ENCODE measurements around the gene FAM107A.

FAM107A gene, protein sequence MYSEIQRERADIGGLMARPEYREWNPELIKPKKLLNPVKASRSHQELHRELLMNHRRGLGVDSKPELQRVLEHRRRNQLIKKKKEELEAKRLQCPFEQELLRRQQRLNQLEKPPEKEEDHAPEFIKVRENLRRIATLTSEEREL

DNA sequence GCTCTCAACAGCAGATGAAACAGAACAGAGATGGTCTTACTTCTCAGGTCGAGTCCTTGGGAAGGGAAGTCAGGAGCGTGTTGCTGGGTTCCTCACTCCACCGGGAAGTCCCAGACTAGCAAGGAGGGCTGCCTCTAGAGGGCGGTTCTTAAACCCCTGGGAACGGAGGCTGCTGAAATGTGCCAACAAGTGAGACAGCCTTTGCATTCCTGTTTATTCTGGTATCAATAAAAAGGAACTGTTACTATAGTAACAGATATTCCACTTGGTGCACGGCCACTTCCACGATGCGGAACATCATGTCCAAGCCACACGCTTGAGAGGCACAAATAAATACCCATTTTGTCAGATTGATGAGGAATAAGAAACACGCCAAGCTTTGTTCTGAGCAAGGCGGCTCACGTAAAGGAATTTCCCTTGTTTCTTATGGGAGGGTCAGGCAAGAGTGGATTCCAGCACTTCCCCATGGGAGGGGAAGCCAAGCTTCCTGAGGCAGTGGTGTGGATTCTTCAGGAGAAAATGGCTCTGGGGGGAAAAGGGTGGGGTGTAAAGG, at the start of gene FAM107A:
TSS of gene FAM107A (minus strand) at position 123 of the 553 bp plus-strand sequence. CDS start 7,531 bp downstream, outside the sequence.
- DNase-seq, result no peak

DNA sequence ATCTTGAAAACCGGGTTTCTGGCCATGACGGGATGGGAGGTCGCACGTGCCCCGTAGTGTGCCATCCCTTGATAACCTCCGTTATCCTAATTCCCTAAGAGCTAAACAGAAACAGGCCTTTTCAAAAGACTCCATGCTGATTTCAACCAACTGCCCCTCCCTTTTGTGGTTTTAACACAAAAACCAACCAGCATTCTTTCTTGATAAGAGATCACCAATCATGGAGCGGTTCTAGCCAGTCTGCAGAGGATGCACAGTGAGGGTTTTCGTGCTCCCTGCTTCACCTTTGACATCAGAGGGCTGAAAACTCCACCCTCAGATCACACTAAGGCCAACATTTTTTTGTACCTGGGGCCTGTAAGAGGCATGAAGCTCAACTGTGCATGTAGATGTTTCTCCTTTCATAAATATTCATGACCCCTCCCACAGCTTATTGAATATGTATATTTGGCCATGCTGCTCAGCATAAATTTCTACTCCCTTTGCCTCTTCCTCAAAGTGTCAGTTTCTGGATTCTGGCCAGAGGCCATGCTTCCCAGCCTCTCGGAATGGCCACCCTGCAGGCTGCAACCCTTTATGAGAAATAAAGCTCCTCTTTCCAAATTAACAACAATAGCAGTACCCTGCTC, 48.1 kb upstream of the FAM107A start:
- no peak for DNase-seq

DNA sequence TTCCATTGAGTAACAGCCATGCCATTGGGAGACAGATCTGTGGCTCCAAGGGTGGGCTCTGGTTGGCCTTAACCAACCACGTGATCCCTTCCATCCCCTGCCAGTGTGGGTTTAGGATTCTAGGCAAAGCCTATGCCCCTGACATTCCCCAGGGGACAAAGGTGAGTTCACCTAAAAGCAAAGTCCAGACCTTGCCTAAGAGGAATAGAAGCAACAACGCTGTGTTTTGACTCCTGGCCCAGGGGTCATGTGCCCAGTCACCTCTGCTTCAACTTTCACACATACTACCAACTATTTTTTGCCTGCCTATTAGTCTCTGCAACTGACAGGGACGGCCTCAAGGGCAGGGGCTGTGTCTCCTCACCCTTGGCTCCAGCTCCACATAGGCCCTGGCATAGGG, 47.4 kb upstream of the FAM107A start:
- DNase-seq, result no peak

DNA sequence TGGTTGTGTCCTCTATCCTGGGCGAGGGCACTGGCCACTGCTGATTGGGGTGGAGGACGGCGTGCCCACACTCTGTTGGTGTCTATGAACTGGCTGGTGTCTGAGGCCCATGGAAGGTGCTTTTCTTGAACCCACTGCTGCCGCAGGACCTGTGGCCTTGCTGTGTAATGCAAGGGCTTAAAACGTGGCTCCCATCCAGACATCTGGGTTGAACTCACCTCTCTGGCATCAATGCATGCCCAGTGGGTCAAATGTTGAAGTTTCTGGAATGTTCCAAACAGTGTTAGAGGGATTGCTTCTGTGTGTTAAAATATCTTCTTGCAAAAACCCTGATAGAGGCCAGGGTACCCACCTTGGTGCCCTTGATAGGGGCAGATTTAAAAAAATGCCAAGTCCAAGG, 46.8 kb upstream of the FAM107A start:
- DNase-seq, result no peak

DNA sequence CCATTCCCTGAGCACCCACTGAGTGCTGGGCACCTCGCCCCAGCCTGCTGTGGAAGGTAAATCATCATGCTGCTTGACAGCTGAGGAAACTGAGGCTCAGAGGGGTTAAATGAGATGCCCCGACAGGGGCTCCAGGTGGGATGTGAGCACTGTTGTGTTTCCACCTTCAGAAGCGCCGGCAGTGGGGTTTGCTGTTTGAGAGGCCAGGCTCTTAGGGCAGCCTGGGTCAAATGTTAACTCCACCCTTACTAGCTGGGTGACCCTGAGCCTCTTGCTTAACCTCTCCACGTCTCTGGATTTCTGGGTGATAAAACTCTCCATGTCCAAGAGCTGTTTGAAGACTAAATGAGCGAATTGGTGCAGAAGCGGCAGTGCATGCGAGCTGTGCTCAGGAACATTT, 46.3 kb upstream of the FAM107A start:
- DNase-seq, result no peak

DNA sequence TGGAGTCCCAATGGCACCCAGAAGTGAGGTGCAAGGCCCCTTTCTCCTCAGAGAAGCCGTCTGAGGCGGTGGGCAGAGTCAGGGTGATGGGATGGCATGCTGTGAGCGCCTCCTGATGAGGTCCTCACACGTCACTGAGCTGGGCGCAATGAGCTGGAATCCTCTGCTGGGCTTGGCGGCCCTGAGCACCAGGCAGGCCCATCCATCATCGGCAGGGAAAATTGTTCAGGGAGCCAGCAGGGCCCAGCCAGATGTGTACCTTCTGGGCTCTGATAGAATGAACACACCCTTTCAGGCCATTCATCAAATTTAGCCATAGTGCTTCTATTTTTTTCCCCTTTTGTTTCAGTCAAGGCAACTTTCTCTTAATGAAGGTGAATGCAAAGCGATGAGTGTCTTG, 45.7 kb upstream of the FAM107A start:
- no peak for DNase-seq

DNA sequence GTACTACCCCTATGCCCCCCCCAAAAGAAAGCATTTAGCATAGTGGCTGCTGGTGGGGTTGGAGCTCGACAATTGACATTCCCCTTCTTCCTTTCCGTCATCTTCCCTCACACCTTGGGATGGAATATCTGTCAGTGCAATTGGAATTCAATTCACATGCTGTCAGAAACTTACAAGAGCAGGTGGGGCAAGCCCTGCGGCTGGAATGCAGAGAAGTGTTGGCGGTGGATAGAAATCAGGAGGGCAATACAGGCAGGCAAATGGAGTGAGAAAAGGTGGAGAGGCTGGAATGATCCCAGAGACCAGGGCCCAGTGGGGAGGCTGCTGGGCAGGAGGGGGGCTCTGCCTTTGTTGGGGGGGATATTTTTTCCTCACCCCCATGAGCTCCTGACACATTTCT, 45.2 kb upstream of the FAM107A start:
- no peak for DNase-seq

DNA sequence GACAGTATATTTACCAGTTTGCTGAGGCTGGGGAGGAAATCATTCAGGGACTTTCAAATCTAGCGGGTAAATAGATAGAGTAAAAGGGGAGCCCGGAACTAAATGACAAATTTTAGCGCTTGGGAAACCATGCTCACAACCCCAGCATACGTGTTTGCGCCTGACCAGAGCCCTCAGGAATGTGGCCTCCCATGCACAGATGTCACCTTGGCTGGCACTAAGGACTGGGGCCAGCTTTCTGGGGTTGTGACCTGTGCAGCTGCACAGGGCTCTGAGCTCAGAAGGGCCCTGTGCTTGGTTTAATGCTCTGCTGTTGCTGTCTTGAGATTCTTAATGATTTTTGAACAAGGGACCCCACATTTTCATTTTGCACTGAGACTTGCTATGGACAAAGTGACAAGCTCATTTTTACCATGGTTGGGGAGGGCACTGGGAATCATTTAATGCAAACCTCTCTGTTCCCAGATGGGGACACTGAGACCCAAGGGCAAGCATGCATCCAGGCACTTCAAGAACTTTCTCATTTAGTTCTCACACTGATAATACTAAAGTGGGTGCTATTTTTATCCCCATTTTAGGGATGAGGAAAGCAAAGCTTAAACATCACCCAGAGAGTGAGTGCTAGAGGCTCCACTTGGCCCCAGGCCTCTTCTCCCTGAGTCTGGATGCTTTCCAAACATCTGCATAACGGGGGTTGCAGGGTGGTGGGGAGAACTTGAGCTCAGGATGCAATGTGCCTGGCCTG, 44.1 kb upstream of the FAM107A start:
- no peak for DNase-seq

DNA sequence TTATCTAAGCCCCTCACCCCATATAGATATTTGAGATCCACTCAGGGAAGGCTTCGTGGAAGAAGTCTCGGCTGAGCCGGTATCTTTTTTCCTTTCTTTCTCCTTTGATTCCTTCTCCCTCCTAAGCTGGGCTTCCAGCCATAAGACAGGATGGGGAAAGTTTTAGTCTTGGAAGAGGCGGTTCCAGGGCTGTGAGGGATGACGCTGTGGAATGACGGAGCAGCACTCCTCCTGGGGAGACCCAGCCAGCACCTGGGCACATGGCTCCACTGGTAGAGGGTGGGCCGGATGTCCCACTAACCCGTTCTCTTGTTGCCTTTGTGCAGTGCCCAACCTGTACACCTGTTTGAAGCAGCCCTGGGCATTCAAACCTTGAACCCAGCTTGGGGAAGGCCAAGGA, 43.2 kb upstream of the FAM107A start:
- no peak for DNase-seq

DNA sequence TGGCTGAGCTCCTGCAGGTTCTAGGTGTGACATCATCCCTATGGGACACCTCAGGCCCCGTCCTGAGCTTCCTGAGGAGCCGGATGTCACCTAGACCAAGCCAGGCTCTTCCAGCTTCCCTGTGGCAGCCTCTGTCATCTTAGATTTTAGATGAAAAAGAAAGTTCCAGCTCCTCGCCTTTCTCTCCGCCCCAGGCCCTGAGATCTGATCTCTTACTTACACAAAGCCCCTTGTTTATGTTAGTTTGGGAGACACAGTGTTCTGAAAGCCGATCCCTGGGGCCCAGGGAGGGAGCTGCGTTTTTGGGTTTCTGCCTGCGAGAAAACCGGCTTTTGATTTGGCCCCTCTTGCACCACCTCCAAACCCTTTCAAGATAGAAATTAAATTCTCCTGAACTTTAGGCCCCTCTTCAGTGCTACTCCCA, 40.2 kb upstream of the FAM107A start:
- DNase-seq, result no peak

DNA sequence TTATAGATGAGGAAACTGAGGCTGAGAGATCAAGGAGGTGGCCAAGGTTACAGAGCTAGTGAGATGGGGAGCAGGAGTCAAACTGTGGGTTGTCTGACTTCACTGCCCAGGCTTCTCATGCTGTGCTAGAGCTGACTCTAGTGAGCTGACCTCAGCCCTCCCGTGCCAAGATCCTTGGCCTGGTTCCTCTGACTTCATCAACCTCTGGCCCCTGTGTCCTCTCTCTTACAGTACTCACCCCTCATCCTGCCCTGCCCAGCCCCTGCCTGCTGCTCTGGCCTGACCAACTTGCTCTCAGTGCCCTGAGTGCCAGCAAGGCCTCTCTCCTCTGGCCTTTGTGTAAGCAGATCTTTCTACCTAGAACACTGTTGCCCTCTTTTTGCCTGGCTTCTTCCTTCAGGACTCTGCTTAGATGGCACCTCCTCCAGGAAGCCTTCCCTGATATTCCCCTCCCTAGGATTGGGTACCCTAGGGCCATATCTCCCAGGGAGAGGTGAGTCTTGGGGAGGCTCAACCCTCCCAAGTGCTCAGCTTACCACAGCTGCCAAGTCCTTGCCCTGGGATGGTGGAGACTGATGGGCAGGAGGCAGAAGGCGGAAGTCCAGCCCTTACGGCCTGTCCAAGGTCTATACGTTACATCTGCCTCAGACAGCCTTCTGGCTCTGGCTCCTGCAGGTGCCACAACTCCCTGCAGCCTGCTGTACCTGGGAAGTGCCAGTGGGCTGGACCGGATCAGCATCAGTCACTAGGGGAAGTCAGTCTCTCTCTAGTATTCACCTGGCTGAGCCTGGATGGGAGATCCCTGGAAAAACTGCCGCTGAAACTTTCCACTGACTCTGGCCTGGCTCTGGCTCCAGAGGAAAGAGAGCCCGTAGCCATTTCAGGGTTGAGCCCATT, 36.3 kb upstream of the FAM107A start:
- DNase-seq, result no peak

DNA sequence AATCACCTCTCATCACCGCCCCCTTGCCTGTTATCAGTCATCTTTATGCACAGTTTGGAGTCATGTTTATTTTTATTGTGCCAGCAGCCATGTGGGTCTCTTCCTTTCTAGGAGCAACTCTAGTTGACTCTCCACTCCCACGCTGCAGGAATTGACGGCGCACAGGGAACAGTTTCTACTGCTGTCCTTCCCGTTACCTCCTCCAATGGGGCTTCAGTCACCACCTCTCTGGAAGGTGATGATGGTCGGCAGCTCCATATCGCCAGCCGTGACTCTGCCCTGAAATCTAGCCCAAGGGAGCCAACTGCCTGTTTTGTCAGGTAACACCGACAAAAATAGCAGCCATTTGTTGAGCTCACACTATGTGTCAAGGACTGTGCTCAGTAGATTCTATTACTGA, 35.6 kb upstream of the FAM107A start:
- no peak for DNase-seq

DNA sequence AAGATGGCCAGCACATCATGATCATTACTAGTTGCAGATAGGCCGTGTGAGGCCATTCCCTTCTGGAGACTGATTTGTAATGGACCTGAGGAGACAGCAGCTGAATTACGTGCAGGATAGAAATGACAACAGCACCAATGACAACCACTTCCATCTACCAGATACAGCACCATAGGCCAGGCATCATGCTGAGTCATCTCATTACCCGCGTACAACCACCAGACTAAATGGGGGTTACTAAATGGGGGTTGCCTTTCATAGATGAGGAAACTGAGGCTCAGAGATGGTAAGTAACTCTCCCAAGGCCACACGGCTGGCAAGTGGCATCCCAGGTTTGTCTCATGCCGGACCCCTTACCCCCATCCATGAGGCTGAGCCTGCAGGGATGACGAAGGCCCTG, 32.8 kb upstream of the FAM107A start:
- no peak for DNase-seq

DNA sequence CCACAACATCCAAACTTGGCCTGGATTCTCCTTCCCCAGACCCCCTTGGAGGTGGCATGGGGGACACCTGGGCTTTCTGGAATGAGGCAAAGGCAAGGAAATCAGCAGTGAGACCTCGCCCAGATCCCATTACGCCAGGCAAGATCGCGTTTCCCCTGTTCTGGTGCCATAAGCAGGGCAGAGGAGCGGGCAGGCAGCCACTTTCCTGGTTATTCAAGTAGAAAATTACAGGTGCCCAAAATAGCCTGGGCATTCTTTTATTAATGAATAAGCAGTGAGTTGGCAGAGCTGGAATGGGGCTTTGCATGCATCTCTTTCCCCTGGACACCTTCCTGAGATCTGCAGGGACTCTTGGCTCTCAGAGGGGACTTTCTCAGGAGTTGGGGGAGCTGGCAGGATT, 31.5 kb upstream of the FAM107A start:
- DNase-seq, result no peak

DNA sequence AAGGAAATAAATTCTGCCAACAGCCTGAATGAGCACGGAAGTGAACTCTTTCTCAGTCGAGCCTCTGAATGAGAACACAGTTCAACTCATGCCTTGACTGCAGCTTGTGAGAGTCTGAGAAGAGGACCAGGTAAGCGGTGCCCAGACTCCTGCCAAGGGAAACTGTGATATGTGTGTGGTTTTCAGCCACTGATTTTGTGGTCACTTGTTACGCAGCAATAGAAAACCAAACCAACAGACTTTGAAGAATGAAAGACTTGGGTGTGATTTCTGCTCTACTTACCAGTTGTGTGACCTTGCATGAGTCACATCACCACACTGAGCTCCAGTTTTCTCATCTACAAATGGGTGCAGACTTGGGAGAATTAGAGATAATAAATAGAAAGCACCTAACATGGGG, 30.6 kb upstream of the FAM107A start:
- DNase-seq, result no peak

DNA sequence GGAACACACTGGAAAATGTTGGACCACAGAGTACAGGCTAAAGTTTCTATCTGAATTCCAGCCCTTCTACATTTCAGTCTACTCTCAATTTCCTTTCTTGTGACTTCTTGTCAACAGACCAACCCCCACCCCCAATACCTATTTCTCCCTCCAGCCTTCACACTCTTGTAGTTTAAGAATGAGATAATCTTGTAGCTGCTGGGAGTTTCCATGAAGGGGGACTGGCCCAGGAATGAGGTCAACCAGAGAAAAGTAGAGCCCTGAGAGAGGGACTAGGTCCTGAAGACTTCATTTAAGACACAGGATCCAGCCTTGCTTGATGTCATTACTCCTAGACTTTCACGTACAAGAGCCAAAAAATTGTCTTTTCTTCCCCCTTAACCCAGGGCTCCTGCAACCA, 29.5 kb upstream of the FAM107A start:
- DNase-seq, result no peak

DNA sequence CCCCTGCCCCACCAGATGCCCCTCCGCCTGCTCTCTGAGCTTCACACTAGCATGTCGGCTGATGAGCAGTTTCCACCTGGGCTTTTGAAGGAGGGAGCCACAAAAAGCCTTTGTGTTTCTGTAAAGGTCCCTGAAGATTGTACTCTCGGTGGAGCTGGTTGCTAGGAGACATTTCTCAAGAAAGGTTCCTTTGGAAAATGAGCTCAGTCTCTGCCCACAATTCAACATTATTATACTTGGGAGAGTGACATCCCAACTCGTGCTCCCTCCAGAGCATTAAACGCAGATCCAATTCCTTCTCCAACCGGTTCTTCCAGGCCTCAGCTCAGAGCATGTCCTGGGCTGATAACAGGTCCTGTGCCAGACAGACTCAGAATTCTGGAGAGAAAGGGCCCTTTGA, 26.8 kb upstream of the FAM107A start:
- no peak for DNase-seq

DNA sequence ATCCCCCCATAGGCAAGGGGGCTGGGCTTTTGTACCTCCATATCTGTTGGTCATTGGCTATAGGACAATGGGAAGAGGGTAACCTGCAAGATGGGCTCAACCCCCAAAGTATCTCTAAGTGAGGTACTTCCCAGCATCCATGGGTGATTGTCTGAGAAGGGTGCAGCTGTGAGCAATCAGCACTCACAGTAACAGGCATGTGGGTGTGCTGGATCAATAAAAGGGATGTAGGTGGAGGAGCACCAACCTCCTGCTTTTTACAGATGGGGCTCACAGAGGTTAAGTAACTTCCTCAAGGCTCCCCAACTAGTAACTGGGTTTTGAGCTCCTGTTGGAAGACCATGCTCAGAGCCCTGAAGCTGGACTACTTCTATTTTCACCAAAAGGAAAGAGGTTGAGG, 26.4 kb upstream of the FAM107A start:
- no peak for DNase-seq

DNA sequence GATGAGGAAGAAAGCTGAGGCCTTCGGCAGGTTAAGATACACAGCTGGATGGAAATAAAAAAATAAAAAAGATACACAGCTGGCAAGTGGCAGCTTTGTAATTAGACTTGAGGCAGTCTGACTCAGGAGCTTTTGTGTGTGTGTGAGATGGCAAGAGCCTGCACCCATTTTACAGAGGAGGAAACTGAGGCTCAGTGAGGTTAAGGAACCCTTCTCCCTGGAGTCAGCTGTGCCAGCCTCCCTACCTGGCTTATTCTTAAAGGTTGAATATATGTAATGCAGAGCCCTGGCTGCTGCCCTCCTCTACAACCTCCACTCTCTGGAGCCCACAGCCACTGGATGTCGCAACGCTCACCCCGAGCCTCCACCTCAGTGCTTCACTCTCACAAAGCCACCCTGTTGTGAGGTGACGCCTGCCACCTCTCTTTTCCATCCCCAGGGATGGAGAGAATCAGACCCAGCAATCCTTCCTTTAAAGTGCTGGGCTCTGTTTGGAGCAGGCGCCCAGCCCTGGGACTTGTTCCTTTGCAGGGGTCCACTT, 20.6 kb upstream of the FAM107A start:
- no peak for DNase-seq

DNA sequence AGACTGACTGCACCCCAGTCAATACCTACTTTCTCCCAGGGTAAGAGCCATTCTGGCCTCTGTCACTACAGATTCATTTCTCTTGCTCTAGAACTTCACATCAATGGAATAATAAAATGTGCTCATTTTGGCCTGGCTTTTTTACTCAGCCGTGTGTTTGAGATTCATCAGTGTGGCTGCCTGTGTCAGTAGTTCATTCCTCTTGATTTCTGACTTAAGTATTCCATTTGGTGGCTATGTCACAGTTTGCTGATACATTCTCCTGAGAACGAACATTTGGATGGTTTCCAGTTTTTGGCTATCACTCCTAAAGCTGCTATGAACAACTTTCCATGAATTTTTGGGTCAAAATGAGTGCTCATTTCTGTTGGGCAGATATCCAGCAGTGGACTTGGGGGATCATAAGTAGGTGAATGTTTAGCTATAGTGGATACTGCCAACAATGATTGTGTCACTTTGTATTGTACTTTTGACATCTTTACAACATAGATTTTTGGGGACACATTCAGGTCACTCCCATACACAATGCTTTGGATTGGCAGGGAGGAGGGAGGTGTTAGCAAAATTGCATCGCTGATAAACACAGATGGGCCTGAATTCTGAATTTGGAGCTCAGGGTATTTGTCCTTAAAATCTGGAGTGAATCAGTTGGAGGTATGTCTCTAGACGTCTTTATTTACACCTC, 19.8 kb upstream of the FAM107A start:
- no peak for DNase-seq

DNA sequence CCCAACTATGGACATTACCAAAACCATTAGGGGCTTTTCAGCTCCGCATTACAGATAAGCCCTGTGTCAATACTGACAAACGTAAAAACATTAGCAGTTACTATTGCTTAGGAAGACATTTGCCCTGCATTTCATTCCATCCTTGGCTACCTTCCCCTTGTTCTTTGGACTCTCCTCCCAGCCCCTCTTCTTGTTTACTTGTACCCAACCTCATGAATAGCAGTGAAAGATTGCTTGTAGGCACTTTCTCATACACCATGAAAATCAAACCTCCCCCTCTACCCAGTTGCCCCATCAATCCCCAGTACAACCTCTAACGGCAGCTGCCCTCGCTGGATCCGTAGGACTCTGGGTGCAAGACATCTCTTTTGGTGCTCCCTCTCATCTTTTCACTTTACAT, 16.9 kb upstream of the FAM107A start:
- no peak for DNase-seq

Data from activated CD8-positive, alpha-beta memory T cell treated with anti-CD3 and anti-CD28 coated beads, Interleukin-2, amount 50 U/mL, for 48 hours (primary cell).